LNCaP clone FGC (cell line): ENCODE data around the gene TMEM239.

Experiments used
- DNase-seq: peaks from one replicate; pipeline ENCODE4 v3.0.0-alpha.2; 2011; ENCODE audit warnings: low read depth
- H3K4me3 ChIP-seq: 2 replicates; pipeline ENCODE4 v1.5.1; 2011; ENCODE audit warnings: mild to moderate bottlenecking, low read depth, low read length, control low read depth
- CTCF ChIP-seq: IDR thresholded peaks from 2 replicates; pipeline ENCODE4 v1.5.1; 2012; ENCODE audit warnings: mild to moderate bottlenecking; ENCODE audit not compliant: control insufficient read depth, insufficient read depth; ENCODE audit errors: extremely low read depth

TMEM239 gene

DNA sequence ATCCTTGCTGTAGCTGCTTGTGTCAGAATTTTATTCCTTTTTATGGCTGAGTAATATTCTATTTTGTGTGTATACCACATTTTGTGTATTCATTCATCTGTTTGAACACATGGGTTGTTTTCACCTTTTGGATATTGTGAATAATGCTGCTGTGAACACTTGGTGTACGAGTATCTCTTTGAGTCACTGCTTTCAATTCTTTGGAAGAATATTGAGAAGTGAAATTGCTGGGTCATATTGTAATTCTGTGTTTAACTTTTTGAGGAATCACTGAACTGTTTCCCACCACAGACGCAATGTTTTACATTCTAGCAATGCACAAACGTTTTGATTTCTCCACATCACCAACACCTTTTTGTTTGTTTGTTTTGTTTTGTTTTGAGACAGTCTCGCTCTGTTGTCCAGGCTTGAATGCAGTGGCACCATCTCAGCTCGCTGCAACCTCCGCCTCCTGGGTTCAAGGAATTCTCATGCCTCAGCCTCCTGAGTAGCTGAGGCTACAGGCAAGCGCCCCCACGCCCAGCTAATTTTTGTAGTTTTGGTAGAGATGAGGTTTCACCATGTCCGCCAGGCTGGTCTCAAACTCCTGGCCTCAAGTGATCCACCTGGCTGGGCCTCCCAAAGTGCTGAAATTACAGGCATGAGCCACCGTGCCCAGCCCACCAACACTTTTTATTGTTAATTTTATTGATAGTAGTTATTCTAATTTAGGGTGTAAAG, 37.4 kb upstream of the TMEM239 start:
- no peak overlapping the region for H3K4me3 ChIP-seq
- no peak for TF ChIP-seq CTCF
- DNase-seq = no peak

DNA sequence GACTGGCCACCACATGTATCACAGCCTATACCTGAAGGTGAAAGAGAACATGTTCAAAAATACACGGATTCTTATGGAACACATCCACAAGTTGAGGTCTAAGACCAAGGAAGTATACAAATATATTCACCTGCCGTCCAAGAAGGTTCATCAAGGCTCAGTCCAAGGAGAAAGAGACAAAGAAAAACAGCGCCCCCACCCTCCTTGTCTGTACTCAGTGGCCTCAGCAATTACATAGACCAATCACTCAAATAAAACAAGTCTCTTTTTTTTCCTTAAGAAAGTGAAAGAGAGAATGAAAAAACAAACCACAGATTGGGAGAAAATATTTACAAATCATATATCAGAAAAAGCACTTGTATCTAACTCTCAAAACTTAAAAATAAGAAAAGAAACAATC, 35.2 kb upstream of the TMEM239 start:
- no peak overlapping the region for H3K4me3 ChIP-seq
- TF ChIP-seq CTCF = no peak
- DNase-seq = no peak

- no peak for TF ChIP-seq CTCF
- H3K4me3 ChIP-seq = no peak overlapping the region
- DNase-seq = no peak
These were observed 32.1 kb upstream of the TMEM239 start for GRCh38 chr20:2783908-2784566.

GRCh38 chr20:2793471-2793870, 22.7 kb upstream of the TMEM239 start:
- DNase-seq = no peak
- TF ChIP-seq CTCF = no peak
- H3K4me3 ChIP-seq = no peak overlapping the region

- no peak overlapping the region for H3K4me3 ChIP-seq
- TF ChIP-seq CTCF = no peak
- DNase-seq = no peak
These were observed 21.9 kb upstream of the TMEM239 start for GRCh38 chr20:2794202-2794748.

GRCh38 chr20:2794866-2795447, 21.2 kb upstream of the TMEM239 start:
- no peak for TF ChIP-seq CTCF
- no peak for DNase-seq
- no peak overlapping the region for H3K4me3 ChIP-seq
